Measurements from ENCODE around the gene ABHD16A.

ABHD16A gene

GRCh38 chr6:31660381-31661261 lies 42.5 kb downstream of the ABHD16A start, which contains the start of gene C6orf47:
TSS of gene C6orf47 (minus strand) at chr6:31660778. CDS start at chr6:31659947, 831 bp downstream.
- DNase-seq: no peak

GRCh38 chr6:31659649-31660380 lies 43.3 kb downstream of the ABHD16A start:
- no peak for DNase-seq

GRCh38 chr6:31658983-31659648 lies 44.0 kb downstream of the ABHD16A start:
- no peak for DNase-seq

GRCh38 chr6:31658158-31658688 lies 44.9 kb downstream of the ABHD16A start:
- DNase-seq: no peak

GRCh38 chr6:31657406-31658157 lies 45.5 kb downstream of the ABHD16A start:
- DNase-seq: no peak

GRCh38 chr6:31655349-31656237 lies 47.5 kb downstream of the ABHD16A start, which contains the start of gene APOM:
TSS of gene APOM (plus strand) at chr6:31655894. CDS start at chr6:31655967, 73 bp downstream.
- DNase-seq: no peak

GRCh38 chr6:31654574-31655348 lies 48.4 kb downstream of the ABHD16A start:
- DNase-seq: no peak

- DNase-seq: no peak
Observed at GRCh38 chr6:31652925-31653724, 50.0 kb downstream of the ABHD16A start.

GRCh38 chr6:31651602-31652191 lies 51.4 kb downstream of the ABHD16A start:
- DNase-seq: no peak

GRCh38 chr6:31645325-31645724 lies 57.8 kb downstream of the ABHD16A start:
- no peak for DNase-seq

GRCh38 chr6:31643818-31644454 lies 59.2 kb downstream of the ABHD16A start:
- no peak for DNase-seq

- no peak for DNase-seq
Observed at GRCh38 chr6:31642798-31643570, 60.1 kb downstream of the ABHD16A start.

- DNase-seq: no peak
Observed at GRCh38 chr6:31641370-31641769, 61.8 kb downstream of the ABHD16A start.

GRCh38 chr6:31640612-31641011 lies 62.5 kb downstream of the ABHD16A start:
- no peak for DNase-seq

GRCh38 chr6:31639449-31639861 lies 63.7 kb downstream of the ABHD16A start:
- DNase-seq: no peak

GRCh38 chr6:31639043-31639442 lies 64.1 kb downstream of the ABHD16A start:
- DNase-seq: no peak
